Stimulated activated naive CD8-positive, alpha-beta T cell treated with anti-CD3 and anti-CD28 coated beads, Interleukin-15, Interleukin-2, amounts not matched to agents 100 ng/mL and 50 ng/mL, for 24 hours (primary cell): Measurements from ENCODE around the gene ZIC2.
"Not testable (repeated sequence)": the region's sequence is repeated elsewhere in the genome, so short reads cannot be mapped to it uniquely, and the experiment has no call there.

ENCODE experiments used
- H3K27ac Mint-ChIP-seq: one replicate; pipeline ENCODE4 v1.8.0; 2021; ENCODE audit warnings: mild to moderate bottlenecking, mixed read lengths
- H3K27me3 Mint-ChIP-seq: one replicate; pipeline ENCODE4 v1.8.0; 2021; ENCODE audit warnings: mixed read lengths
- H3K36me3 Mint-ChIP-seq: one replicate; pipeline ENCODE4 v1.8.0; 2021; ENCODE audit warnings: low read depth, mixed read lengths
- H3K4me1 Mint-ChIP-seq: one replicate; pipeline ENCODE4 v1.8.0; 2021; ENCODE audit warnings: low read depth, mixed read lengths
- H3K4me3 Mint-ChIP-seq: one replicate; pipeline ENCODE4 v1.8.0; 2021; ENCODE audit warnings: mild to moderate bottlenecking, mixed read lengths
- H3K9me3 Mint-ChIP-seq: one replicate; pipeline ENCODE4 v1.8.0; 2021; ENCODE audit warnings: mixed read lengths

The ZIC2 gene

GRCh38 chr13:99994638-99995020 lies 13.0 kb downstream of the ZIC2 start:
- peaks cover 4% of the 10 kb centered on the region for H3K9me3 Mint-ChIP-seq
- H3K4me1 Mint-ChIP-seq, result peaks cover 15% of the 10 kb centered on the region
- H3K4me3 Mint-ChIP-seq, result no peak overlapping the region
- H3K27me3 Mint-ChIP-seq, result peaks cover 85% of the 10 kb centered on the region
- no peaks in the 10 kb centered on the region for H3K36me3 Mint-ChIP-seq
- no peak overlapping the region for H3K27ac Mint-ChIP-seq

GRCh38 chr13:99995104-99995588 lies 13.6 kb downstream of the ZIC2 start:
- no peaks in the 10 kb centered on the region for H3K36me3 Mint-ChIP-seq
- H3K27me3 Mint-ChIP-seq, result peaks cover 83% of the 10 kb centered on the region
- H3K4me3 Mint-ChIP-seq, result no peak overlapping the region
- peaks cover 10% of the 10 kb centered on the region for H3K4me1 Mint-ChIP-seq
- H3K9me3 Mint-ChIP-seq, result peaks cover 4% of the 10 kb centered on the region
- no peak overlapping the region for H3K27ac Mint-ChIP-seq

DNA sequence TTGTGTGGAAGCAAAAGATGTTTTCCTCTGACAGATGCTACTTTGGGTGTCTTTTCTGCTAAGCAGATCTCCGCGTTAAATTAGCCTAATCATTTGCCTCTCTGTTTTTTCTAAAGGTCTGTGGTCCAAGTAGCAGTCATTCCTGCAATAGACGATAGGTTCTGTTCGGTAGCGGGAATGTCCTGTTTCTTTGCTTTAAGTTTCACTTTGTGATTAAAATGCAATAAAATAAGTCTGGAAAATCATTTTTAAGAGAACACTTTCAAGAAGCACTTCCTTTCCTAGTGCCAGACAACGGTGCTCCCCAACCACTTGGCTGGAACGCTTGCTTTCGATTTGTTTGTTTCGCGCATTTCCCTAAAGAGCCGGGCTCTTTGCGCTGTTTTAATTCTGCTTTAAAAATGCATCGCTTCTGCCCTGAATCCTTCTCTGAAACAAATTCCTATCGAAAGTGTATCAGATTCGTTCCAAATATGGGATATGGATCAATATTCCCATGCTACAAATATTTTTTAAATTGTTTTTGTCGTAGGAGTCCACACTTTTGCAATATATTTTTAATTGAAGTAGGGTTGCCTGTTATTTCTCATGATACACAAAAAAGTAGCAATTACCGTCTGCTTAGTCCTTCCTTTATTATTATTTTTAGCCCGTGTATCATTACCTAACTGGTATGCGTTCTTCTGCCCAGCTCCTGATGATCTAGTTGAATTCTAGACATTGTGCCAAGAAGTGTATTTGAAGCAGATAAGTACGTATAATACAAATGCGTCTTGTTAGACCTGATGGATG lies 14.2 kb downstream of the ZIC2 start:
- peaks cover 4% of the 10 kb centered on the region for H3K9me3 Mint-ChIP-seq
- H3K36me3 Mint-ChIP-seq, result no peaks in the 10 kb centered on the region
- H3K27me3 Mint-ChIP-seq, result peaks cover 78% of the 10 kb centered on the region
- no peak overlapping the region for H3K4me3 Mint-ChIP-seq
- H3K27ac Mint-ChIP-seq, result no peak overlapping the region
- H3K4me1 Mint-ChIP-seq, result peaks cover 4% of the 10 kb centered on the region

DNA sequence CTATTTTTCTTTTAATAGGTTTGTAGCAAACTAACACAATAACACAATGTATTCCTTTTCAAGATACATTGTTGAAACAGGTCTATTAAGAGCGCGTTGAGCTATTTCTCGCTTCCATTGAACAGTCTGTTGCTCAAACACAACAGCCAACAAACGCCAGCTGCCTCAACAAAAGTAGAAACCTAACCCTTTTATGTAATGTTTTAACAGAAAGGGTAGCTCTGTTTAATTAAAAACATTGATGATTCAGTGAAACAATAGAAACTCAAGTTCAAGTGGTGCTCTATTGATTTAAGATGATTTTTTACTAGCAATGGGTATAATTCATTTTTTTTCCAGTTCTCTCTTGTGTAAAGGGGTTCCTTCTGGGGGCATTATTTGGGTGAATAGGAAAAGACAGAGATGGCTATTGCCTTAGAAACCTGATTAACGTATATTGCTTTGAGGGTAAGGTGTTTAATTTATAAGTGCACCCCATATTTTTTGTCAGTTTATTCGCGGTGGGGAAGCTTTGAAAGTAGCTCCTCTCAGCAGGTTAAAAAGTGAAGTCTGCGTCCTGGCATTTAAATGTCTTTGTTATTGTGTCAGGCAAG lies 14.9 kb downstream of the ZIC2 start:
- Mint-ChIP-seq H3K4me3 (no peak overlapping the region), H3K27me3 (peaks cover 84% of the 10 kb centered on the region), H3K36me3 (no peaks in the 10 kb centered on the region), H3K9me3 (peaks cover 4% of the 10 kb centered on the region), H3K4me1 (peaks cover 4% of the 10 kb centered on the region), H3K27ac (no peak overlapping the region)

- Mint-ChIP-seq H3K27me3 (peaks cover 80% of the 10 kb centered on the region), H3K36me3 (no peaks in the 10 kb centered on the region), H3K9me3 (peaks cover 4% of the 10 kb centered on the region), H3K4me3 (no peak overlapping the region), H3K4me1 (peaks cover 3% of the 10 kb centered on the region), H3K27ac (no peak overlapping the region)
Measured at GRCh38 chr13:99997702-99998214, 16.2 kb downstream of the ZIC2 start.

- Mint-ChIP-seq H3K27me3 (peaks cover 79% of the 10 kb centered on the region), H3K9me3 (peaks cover 4% of the 10 kb centered on the region), H3K4me1 (peaks cover 3% of the 10 kb centered on the region), H3K4me3 (no peak overlapping the region), H3K27ac (no peak overlapping the region), H3K36me3 (no peaks in the 10 kb centered on the region)
Measured at GRCh38 chr13:99998261-99998660, 16.7 kb downstream of the ZIC2 start.

- Mint-ChIP-seq H3K4me1 (no peaks in the 10 kb centered on the region), H3K9me3 (no peaks in the 10 kb centered on the region), H3K4me3 (no peak overlapping the region), H3K36me3 (no peaks in the 10 kb centered on the region), H3K27ac (no peak overlapping the region), H3K27me3 (peaks cover 29% of the 10 kb centered on the region)
Measured at GRCh38 chr13:100014621-100015020, 33.0 kb downstream of the ZIC2 start.

DNA sequence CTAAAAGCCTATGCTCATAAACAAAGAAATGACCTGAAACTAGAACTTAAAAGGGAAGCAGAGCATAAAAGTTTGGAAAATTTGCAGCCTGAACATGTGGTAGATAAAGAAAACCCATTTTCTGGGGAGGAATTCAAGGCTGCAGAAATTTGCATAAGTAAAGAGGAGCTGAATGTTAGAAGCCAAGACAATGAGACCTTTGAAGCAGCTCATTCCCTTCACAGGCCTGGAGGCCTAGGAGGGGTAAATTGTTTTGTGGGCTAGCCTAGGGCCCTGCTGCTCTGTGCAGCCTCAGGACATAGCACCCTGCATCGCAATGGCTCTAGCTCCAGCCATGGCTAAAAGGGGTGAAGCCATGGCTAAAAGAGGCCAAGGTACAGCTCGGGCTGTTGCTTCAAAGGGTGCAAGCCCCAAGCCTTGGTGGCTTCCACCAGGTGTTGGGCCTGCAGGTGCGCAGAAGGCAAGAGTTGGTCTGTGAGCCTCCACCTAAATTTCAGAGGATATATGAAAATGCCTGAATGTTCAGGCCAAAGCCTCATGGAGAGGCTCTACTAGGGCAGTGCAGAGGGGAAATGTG lies 38.3 kb downstream of the ZIC2 start:
- H3K27ac Mint-ChIP-seq, result no peak overlapping the region
- no peaks in the 10 kb centered on the region for H3K36me3 Mint-ChIP-seq
- no peak overlapping the region for H3K4me3 Mint-ChIP-seq
- peaks cover 11% of the 10 kb centered on the region for H3K27me3 Mint-ChIP-seq
- H3K4me1 Mint-ChIP-seq, result no peaks in the 10 kb centered on the region
- no peaks in the 10 kb centered on the region for H3K9me3 Mint-ChIP-seq

GRCh38 chr13:100022798-100023197 lies 41.2 kb downstream of the ZIC2 start:
- Mint-ChIP-seq H3K4me1 (no peaks in the 10 kb centered on the region), H3K36me3 (no peaks in the 10 kb centered on the region), H3K27ac (no peak overlapping the region)

DNA sequence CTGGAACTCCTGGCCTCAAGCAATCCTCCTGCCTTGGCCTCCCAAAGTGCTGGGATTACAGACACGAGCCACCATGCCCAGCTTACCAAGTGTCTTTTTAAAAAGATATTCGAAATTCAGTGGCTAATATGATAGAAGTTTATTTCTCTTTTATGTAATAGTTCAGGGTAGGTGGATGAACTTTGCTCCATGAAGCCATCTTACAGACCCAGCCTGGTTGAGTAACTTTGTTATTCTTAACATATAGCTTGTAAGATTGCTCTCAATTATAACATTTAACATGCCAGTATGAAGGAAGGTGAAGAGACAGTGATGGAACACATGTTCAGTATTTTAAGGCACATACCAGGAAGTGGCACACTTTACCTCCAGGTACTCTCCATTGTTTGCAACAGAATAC lies 42.4 kb downstream of the ZIC2 start:
- Mint-ChIP-seq H3K4me1 (no peaks in the 10 kb centered on the region), H3K27ac (no peak overlapping the region), H3K9me3 (no peaks in the 10 kb centered on the region), H3K4me3 (no peak overlapping the region), H3K36me3 (no peaks in the 10 kb centered on the region), H3K27me3 (peaks cover 12% of the 10 kb centered on the region)

More at GRCh38 chr13:100022798-100023197, 41.2 kb downstream of the ZIC2 start:
- no peaks in the 10 kb centered on the region for H3K9me3 Mint-ChIP-seq
- no peak overlapping the region for H3K4me3 Mint-ChIP-seq
- peaks cover 10% of the 10 kb centered on the region for H3K27me3 Mint-ChIP-seq

GRCh38 chr13:100029933-100030332 lies 48.3 kb downstream of the ZIC2 start:
- H3K9me3 Mint-ChIP-seq, result no peaks in the 10 kb centered on the region
- peaks cover 21% of the 10 kb centered on the region for H3K27me3 Mint-ChIP-seq
- no peak overlapping the region for H3K27ac Mint-ChIP-seq
- H3K36me3 Mint-ChIP-seq, result no peaks in the 10 kb centered on the region
- H3K4me1 Mint-ChIP-seq, result no peaks in the 10 kb centered on the region
- no peak overlapping the region for H3K4me3 Mint-ChIP-seq

DNA sequence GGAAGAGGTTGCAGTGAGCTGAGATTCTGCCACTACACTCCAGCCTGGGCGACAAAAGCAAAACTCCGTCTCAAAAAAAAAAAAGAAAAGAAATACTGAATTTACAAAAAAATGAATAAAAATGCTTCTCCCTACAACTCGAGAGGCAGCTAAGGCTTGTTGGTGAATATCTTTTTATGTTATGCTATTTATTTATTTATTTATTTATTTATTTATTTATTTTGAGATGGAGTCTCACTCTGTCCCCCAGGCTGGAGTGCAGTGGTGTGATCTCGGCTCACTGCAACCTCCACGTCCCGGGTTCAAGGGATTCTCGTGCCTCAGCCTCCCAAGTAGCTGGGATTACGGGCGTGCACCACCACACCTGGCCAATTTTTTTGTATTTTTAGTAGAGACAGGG lies 51.1 kb downstream of the ZIC2 start:
- H3K27ac Mint-ChIP-seq, H3K9me3 Mint-ChIP-seq, H3K36me3 Mint-ChIP-seq, H3K4me1 Mint-ChIP-seq, H3K4me3 Mint-ChIP-seq: not testable (repeated sequence)
- H3K27me3 Mint-ChIP-seq, result peaks cover 16% of the 10 kb centered on the region

DNA sequence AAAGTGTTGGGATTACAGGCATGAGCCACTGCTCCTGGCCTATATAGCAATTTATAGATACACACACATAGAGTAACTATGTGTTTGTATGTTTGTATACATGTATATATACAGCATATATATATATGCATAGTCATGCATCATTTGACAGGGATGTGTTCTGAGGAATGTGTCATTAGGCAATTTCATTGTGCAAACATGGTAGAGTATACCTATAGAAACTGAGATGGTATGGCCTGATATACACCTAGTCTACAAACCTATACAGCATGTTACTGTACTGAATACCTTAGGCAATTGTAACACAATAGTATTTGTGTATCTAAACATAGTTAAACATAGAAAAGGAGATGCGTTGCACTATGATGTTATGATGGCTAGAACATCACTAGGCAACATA lies 54.4 kb downstream of the ZIC2 start:
- Mint-ChIP-seq H3K9me3 (no peaks in the 10 kb centered on the region), H3K4me3 (no peak overlapping the region), H3K36me3 (no peaks in the 10 kb centered on the region), H3K4me1 (no peaks in the 10 kb centered on the region), H3K27ac (no peak overlapping the region), H3K27me3 (peaks cover 12% of the 10 kb centered on the region)
